Uterus (tissue), 2 donors: ENCODE measurements around the gene KLHL14.

ENCODE experiments used
- POLR2A ChIP-seq, 2 donors: fragments of 450-650 bp; IDR thresholded peaks; one replicate each; pipeline ENCODE4 v1.6.1; 2016; ENCODE audit warnings: antibody characterized with exemption in 2 of 2, mild to moderate bottlenecking in 1 of 2, moderate library complexity in 1 of 2
- TF ChIP-seq, protein P1 (sequence below), 4 experiments: fragments of 200-600 bp in 2 of 4; fragments of 450-650 bp in 2 of 4; sonication (generic) in 2 of 4; IDR thresholded peaks; one replicate each; pipeline ENCODE4 v1.5.1; 2016 to 2019; ENCODE audit warnings: antibody characterized with exemption in 4 of 4, mild to moderate bottlenecking in 2 of 4, moderate library complexity in 1 of 4

DNA sequence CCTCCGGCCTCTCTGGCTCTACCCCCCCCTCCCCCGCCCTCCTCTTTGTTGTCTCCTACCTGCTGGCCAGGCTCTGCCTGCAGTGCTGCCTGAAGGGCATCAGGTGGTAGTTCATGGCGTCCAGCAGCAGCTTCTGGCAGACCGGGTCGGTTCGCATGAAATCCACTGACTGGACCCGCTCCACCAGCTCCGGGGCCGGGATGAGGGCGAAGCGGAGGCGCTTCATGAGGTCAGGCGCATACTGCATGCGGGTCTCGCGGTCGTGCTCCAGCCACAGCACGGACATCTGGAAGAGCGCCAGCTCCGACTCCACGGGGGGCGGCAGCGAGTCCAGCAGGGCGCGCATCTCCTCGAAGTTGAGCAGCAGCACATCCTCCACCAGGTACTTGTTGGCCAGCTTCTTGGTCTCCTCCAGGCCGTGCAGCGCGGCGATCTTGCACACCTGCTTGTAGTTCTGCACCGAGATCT is 3.2 kb downstream of the KLHL14 start:
- no peak for TF ChIP-seq POLR2A (IDR thresholded peaks at IDR 0.05)
- TF ChIP-seq, protein P1, sequence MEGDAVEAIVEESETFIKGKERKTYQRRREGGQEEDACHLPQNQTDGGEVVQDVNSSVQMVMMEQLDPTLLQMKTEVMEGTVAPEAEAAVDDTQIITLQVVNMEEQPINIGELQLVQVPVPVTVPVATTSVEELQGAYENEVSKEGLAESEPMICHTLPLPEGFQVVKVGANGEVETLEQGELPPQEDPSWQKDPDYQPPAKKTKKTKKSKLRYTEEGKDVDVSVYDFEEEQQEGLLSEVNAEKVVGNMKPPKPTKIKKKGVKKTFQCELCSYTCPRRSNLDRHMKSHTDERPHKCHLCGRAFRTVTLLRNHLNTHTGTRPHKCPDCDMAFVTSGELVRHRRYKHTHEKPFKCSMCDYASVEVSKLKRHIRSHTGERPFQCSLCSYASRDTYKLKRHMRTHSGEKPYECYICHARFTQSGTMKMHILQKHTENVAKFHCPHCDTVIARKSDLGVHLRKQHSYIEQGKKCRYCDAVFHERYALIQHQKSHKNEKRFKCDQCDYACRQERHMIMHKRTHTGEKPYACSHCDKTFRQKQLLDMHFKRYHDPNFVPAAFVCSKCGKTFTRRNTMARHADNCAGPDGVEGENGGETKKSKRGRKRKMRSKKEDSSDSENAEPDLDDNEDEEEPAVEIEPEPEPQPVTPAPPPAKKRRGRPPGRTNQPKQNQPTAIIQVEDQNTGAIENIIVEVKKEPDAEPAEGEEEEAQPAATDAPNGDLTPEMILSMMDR (IDR thresholded peaks at IDR 0.05) = no peak
